HepG2 (cell line): Measurements from ENCODE around the gene NEURL2. TPM values are rescaled to one million over a fixed set of nuclear protein-coding genes. Genes with fewer than 3 reads are reported as not detected.

Source experiments
- BORCS8-MEF2B ChIP-seq: sonication (generic); formaldehyde crosslinking; IDR thresholded peaks from 2 replicates; pipeline ENCODE4 v1.8.0; 2022; ENCODE audit warnings: mild to moderate bottlenecking, missing genetic modification reagents
- CAMTA2 ChIP-seq: sonication (generic); formaldehyde crosslinking; IDR thresholded peaks from 2 replicates; pipeline ENCODE4 v1.4.0; 2020; ENCODE audit warnings: mild to moderate bottlenecking, missing genetic modification reagents, borderline replicate concordance
- HNRNPH1 ChIP-seq: fragments of 200-400 bp; formaldehyde crosslinking; optimal IDR thresholded peaks from 2 replicates; pipeline ENCODE3; 2017; ENCODE audit warnings: mild to moderate bottlenecking, low read depth, low read length
- HOXA9 ChIP-seq: sonication (generic); formaldehyde crosslinking; IDR thresholded peaks from 2 replicates; pipeline ENCODE4 v1.8.1; 2022; ENCODE audit warnings: missing genetic modification reagents, mild to moderate bottlenecking, moderate library complexity, borderline replicate concordance
- IKZF1 ChIP-seq: fragments of 450-650 bp; IDR thresholded peaks from 2 replicates; pipeline ENCODE4 v1.7.1; 2016
- NFE2L1 ChIP-seq: sonication (generic); formaldehyde crosslinking; IDR thresholded peaks from 2 replicates; pipeline ENCODE4 v1.4.0; 2020; ENCODE audit warnings: missing genetic modification reagents, mild to moderate bottlenecking, borderline replicate concordance
- NFIB ChIP-seq: sonication (generic); formaldehyde crosslinking; IDR thresholded peaks from 2 replicates; pipeline ENCODE4 v1.9.0; 2021; ENCODE audit warnings: missing genetic modification reagents, mild to moderate bottlenecking, borderline replicate concordance
- NFRKB ChIP-seq: fragments of 450-650 bp; IDR thresholded peaks from 2 replicates; pipeline ENCODE4 v1.6.1; 2017
- POLR2A ChIP-seq, 2 experiments: IDR thresholded peaks; 2 replicates each; pipeline ENCODE4 v1.6.1; 2011; ENCODE audit warnings: low read depth in 2 of 2, low read length in 2 of 2, mild to moderate bottlenecking in 1 of 2, moderate library complexity in 1 of 2; ENCODE audit not compliant: insufficient read depth in 1 of 2
- SPEN ChIP-seq: sonication (generic); formaldehyde crosslinking; IDR thresholded peaks from 2 replicates; pipeline ENCODE4 v1.5.1; 2020; ENCODE audit warnings: low read depth, mild to moderate bottlenecking, missing genetic modification reagents
- SRY ChIP-seq: sonication (generic); formaldehyde crosslinking; IDR thresholded peaks from 2 replicates; pipeline ENCODE4 v1.8.0; 2022; ENCODE audit warnings: mild to moderate bottlenecking, missing genetic modification reagents
- ZBTB42 ChIP-seq: sonication (generic); formaldehyde crosslinking; IDR thresholded peaks from 2 replicates; pipeline ENCODE4 v1.5.0; 2020; ENCODE audit warnings: mild to moderate bottlenecking, missing genetic modification reagents
- ZNF205 ChIP-seq: IDR thresholded peaks from 2 replicates; pipeline ENCODE4 v1.6.1; 2018; ENCODE audit warnings: missing biosample characterization, missing genetic modification reagents
- ZNF207 ChIP-seq: fragments of 450-650 bp; IDR thresholded peaks from 2 replicates; pipeline ENCODE4 v1.6.1; 2016; ENCODE audit warnings: antibody characterized with exemption, borderline replicate concordance
- ZNF282 ChIP-seq: fragments of 450-650 bp; IDR thresholded peaks from 2 replicates; pipeline ENCODE4 v1.6.1; 2018; ENCODE audit not compliant: partially characterized antibody
- ZNF3 ChIP-seq: IDR thresholded peaks from 2 replicates; pipeline ENCODE4 v1.7.0; 2017; ENCODE audit warnings: inconsistent platforms
- ZNF350 ChIP-seq: sonication (generic); formaldehyde crosslinking; IDR thresholded peaks from 2 replicates; pipeline ENCODE4 v1.4.0; 2020; ENCODE audit warnings: mild to moderate bottlenecking, low read depth, missing genetic modification reagents, borderline replicate concordance
- ZNF510 ChIP-seq: sonication (generic); formaldehyde crosslinking; IDR thresholded peaks from 2 replicates; pipeline ENCODE4 v1.4.0; 2020; ENCODE audit warnings: low read depth, mild to moderate bottlenecking, missing genetic modification reagents
- ZNF547 ChIP-seq: sonication (generic); formaldehyde crosslinking; IDR thresholded peaks from 2 replicates; pipeline ENCODE4 v1.5.1; 2020; ENCODE audit warnings: mild to moderate bottlenecking, missing genetic modification reagents
- ZNF550 ChIP-seq: sonication (generic); formaldehyde crosslinking; IDR thresholded peaks from 2 replicates; pipeline ENCODE4 v1.4.0; 2020; ENCODE audit warnings: mild to moderate bottlenecking, missing genetic modification reagents, borderline replicate concordance
- ZNF790 ChIP-seq: sonication (generic); formaldehyde crosslinking; IDR thresholded peaks from 2 replicates; pipeline ENCODE4 v1.8.0; 2022; ENCODE audit warnings: missing genetic modification reagents, mild to moderate bottlenecking, borderline replicate concordance
- ZNF878 ChIP-seq: sonication (generic); formaldehyde crosslinking; IDR thresholded peaks from 2 replicates; pipeline ENCODE4 v1.8.1; 2023; ENCODE audit warnings: mild to moderate bottlenecking, missing genetic modification reagents, moderate library complexity
- ZSCAN12 ChIP-seq: sonication (generic); formaldehyde crosslinking; IDR thresholded peaks from 2 replicates; pipeline ENCODE4 v1.9.0; 2021; ENCODE audit warnings: mild to moderate bottlenecking, missing genetic modification reagents
- polyA plus RNA-seq, 8 experiments: library from polyadenylated mRNA; depleted of rRNA in 3 of 8; stranded (reverse) in 7 of 8; unstranded in 1 of 8; fragments of >200 nt; fragmentation: Illumina TruSeq in 4 of 8; extraction: Trizol in 4 of 8; gene quantifications; 2 replicates each; pipeline versions ENCODE4 v1.2.1 to v1.2.3, GENCODE V29; 2011 to 2016; ENCODE audit warnings: low read depth in 4 of 8, missing spikeins in 1 of 8, mixed read lengths in 1 of 8; ENCODE audit not compliant: insufficient read depth in 1 of 8
- total RNA-seq, 5 experiments: library from RNA; depleted of rRNA; stranded (reverse); fragments of >200 nt; fragmentation: Illumina TruSeq; extraction: Trizol; gene quantifications; 2 replicates each; pipeline ENCODE4 v1.2.3, GENCODE V29; 2016; ENCODE audit warnings: low read depth in 1 of 5
- TF ChIP-seq, protein P1 (sequence below): IDR thresholded peaks from 2 replicates; pipeline ENCODE4 v1.6.1; 2018; ENCODE audit warnings: missing genetic modification reagents, mild to moderate bottlenecking, missing compliant biosample characterization
- TF ChIP-seq, protein P2 (sequence below): sonication (generic); formaldehyde crosslinking; IDR thresholded peaks from 2 replicates; pipeline ENCODE4 v1.4.0; 2020; ENCODE audit warnings: missing genetic modification reagents
- TF ChIP-seq, protein P3 (sequence below): IDR thresholded peaks from 2 replicates; pipeline ENCODE4 v1.6.1; 2016; ENCODE audit warnings: low read depth
- TF ChIP-seq, protein P4 (sequence below): sonication (generic); formaldehyde crosslinking; IDR thresholded peaks from 2 replicates; pipeline ENCODE4 v1.4.0; 2020; ENCODE audit warnings: missing genetic modification reagents

NEURL2 gene
- total and polyA plus RNA-seq, 2 of the 13 experiments (the other 11 are each of a cell fraction or from before 2014, with no cell fraction given), result 7.2 to 9.7 TPM

DNA sequence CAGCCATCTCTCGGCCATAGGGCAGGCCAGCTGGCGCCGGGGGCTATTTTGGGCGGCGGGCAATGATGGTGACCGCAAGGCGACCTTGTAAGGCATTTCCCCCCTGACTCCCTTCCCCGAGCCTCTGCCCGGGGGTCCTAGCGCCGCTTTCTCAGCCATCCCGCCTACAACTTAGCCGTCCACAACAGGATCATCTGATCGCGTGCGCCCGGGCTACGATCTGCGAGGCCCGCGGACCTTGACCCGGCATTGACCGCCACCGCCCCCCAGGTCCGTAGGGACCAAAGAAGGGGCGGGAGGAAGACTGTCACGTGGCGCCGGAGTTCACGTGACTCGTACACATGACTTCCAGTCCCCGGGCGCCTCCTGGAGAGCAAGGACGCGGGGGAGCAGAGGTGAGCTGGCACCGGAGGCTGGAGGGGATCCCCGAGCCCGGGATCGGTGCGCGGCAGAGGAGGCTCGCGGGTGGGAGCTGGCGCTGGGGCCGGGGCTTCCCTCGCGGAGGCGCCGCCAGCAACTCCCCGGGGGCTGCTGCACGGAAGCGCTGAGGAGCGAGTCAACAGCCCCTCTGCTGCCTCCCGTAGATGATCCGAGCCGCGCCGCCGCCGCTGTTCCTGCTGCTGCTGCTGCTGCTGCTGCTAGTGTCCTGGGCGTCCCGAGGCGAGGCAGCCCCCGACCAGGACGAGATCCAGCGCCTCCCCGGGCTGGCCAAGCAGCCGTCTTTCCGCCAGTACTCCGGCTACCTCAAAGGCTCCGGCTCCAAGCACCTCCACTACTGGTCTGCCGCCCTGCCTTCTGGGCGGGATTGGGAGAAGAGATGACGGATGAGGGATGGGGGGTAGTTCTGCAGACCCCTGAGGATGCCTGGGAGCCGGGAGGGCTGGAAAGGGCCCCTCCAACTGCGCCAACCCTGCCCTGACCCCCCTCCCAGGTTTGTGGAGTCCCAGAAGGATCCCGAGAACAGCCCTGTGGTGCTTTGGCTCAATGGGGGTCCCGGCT, at the start of gene NEURL2, which contains the start of gene CTSA (continued):
- TF ChIP-seq ZNF790 (CRISPR knock-in tag), result peak; percentile 95
- peak; percentile 99 for TF ChIP-seq ZNF350 (CRISPR knock-in tag)
- TF ChIP-seq POLR2A (IDR thresholded peaks at IDR 0.05; ENCODE audit: insufficient read depth in 1 of 2, low read depth in 2 of 2, low read length in 2 of 2), result peak; percentile 90 to 94
- peak; percentile 73 for TF ChIP-seq HNRNPH1
- peak; percentile 97 for TF ChIP-seq SRY (CRISPR knock-in tag)
- peak; percentile 98 for TF ChIP-seq HOXA9 (CRISPR knock-in tag)
- TF ChIP-seq NFRKB, result peak; percentile 70; the same call in 1 of the 2 replicates
- no peak for TF ChIP-seq ZNF207
- TF ChIP-seq, protein P1, sequence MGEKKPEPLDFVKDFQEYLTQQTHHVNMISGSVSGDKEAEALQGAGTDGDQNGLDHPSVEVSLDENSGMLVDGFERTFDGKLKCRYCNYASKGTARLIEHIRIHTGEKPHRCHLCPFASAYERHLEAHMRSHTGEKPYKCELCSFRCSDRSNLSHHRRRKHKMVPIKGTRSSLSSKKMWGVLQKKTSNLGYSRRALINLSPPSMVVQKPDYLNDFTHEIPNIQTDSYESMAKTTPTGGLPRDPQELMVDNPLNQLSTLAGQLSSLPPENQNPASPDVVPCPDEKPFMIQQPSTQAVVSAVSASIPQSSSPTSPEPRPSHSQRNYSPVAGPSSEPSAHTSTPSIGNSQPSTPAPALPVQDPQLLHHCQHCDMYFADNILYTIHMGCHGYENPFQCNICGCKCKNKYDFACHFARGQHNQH, result peak; percentile 100
- peak; percentile 100 for TF ChIP-seq BORCS8-MEF2B
- TF ChIP-seq, protein P2, sequence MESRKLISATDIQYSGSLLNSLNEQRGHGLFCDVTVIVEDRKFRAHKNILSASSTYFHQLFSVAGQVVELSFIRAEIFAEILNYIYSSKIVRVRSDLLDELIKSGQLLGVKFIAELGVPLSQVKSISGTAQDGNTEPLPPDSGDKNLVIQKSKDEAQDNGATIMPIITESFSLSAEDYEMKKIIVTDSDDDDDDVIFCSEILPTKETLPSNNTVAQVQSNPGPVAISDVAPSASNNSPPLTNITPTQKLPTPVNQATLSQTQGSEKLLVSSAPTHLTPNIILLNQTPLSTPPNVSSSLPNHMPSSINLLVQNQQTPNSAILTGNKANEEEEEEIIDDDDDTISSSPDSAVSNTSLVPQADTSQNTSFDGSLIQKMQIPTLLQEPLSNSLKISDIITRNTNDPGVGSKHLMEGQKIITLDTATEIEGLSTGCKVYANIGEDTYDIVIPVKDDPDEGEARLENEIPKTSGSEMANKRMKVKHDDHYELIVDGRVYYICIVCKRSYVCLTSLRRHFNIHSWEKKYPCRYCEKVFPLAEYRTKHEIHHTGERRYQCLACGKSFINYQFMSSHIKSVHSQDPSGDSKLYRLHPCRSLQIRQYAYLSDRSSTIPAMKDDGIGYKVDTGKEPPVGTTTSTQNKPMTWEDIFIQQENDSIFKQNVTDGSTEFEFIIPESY, result peak; percentile 93
- peak; percentile 99 for TF ChIP-seq ZNF547 (CRISPR knock-in tag)
- no peak for TF ChIP-seq IKZF1
- TF ChIP-seq ZNF878 (CRISPR knock-in tag), result peak; percentile 100
- TF ChIP-seq SPEN (CRISPR knock-in tag), result peak; percentile 100
- peak; percentile 99 for TF ChIP-seq ZNF510 (CRISPR knock-in tag)
- TF ChIP-seq, protein P3, sequence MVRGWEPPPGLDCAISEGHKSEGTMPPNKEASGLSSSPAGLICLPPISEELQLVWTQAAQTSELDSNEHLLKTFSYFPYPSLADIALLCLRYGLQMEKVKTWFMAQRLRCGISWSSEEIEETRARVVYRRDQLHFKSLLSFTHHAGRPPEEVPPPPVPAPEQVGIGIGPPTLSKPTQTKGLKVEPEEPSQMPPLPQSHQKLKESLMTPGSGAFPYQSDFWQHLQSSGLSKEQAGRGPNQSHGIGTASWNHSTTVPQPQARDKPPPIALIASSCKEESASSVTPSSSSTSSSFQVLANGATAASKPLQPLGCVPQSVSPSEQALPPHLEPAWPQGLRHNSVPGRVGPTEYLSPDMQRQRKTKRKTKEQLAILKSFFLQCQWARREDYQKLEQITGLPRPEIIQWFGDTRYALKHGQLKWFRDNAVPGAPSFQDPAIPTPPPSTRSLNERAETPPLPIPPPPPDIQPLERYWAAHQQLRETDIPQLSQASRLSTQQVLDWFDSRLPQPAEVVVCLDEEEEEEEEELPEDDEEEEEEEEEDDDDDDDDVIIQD (CRISPR knock-in tag), result peak; percentile 83; the same call in 1 of the 2 replicates
- TF ChIP-seq ZNF205, result peak; percentile 97
- TF ChIP-seq ZNF550 (CRISPR knock-in tag), result peak; percentile 96
- TF ChIP-seq ZSCAN12 (CRISPR knock-in tag), result peak; percentile 93
- TF ChIP-seq, protein P4, sequence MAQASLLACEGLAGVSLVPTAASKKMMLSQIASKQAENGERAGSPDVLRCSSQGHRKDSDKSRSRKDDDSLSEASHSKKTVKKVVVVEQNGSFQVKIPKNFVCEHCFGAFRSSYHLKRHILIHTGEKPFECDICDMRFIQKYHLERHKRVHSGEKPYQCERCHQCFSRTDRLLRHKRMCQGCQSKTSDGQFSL, result peak; percentile 95
- no peak for TF ChIP-seq ZNF3 (CRISPR knock-in tag)
- TF ChIP-seq ZBTB42 (CRISPR knock-in tag), result peak; percentile 86
- TF ChIP-seq NFE2L1 (CRISPR knock-in tag), result peak; percentile 22; the same call in 1 of the 2 replicates
- TF ChIP-seq CAMTA2 (CRISPR knock-in tag), result peak; percentile 73; the same call in 1 of the 2 replicates
- TF ChIP-seq ZNF282, result no peak
- no peak; the same call in 1 of the 2 replicates for TF ChIP-seq NFIB
